ACC112 (cell line): ENCODE data around the gene MAST4.

Experiments
- H2AFZ ChIP-seq: fragments of 200-600 bp; sonication (generic); one replicate; pipeline ENCODE4 v1.6.0; 2017; ENCODE audit warnings: antibody characterized with exemption, low read length; ENCODE audit not compliant: unreplicated experiment
- H3K27ac ChIP-seq: fragments of 200-600 bp; sonication (generic); 2 replicates; pipeline ENCODE4 v1.5.1; 2014; ENCODE audit warnings: low read depth, mild to moderate bottlenecking, antibody characterized with exemption, low read length, moderate library complexity
- H3K27me3 ChIP-seq: fragments of 200-600 bp; sonication (generic); 2 replicates; pipeline ENCODE4 v1.6.1; 2014; ENCODE audit warnings: mild to moderate bottlenecking, antibody characterized with exemption, low read length, moderate library complexity, mixed read lengths; ENCODE audit not compliant: insufficient read depth
- H3K36me3 ChIP-seq: fragments of 200-600 bp; sonication (generic); 2 replicates; pipeline ENCODE4 v1.6.1; 2016; ENCODE audit warnings: mild to moderate bottlenecking, antibody characterized with exemption, low read length, moderate library complexity, mixed read lengths; ENCODE audit not compliant: insufficient read depth
- H3K4me1 ChIP-seq: fragments of 200-600 bp; sonication (generic); one replicate; pipeline ENCODE4 v1.6.1; 2016; ENCODE audit warnings: low read length, mixed read lengths; ENCODE audit not compliant: insufficient read depth, unreplicated experiment, control insufficient read depth
- H3K4me3 ChIP-seq: fragments of 200-600 bp; sonication (generic); 2 replicates; pipeline ENCODE4 v1.5.1; 2014; ENCODE audit warnings: mild to moderate bottlenecking, low read depth, low read length
- H3K79me2 ChIP-seq: fragments of 200-600 bp; sonication (generic); one replicate; pipeline ENCODE4 v1.6.0; 2016; ENCODE audit warnings: low read length; ENCODE audit not compliant: control insufficient read depth, unreplicated experiment, insufficient read depth

Gene MAST4

GRCh38 chr5:66807743-66808142 lies 211.6 kb downstream of the MAST4 start:
- Histone ChIP-seq H3K36me3 (no peaks in the 10 kb centered on the region), H3K27me3 (peaks cover 71% of the 10 kb centered on the region), H2AFZ (no peak overlapping the region), H3K4me1 (no peaks in the 10 kb centered on the region), H3K79me2 (no peaks in the 10 kb centered on the region), H3K27ac (no peak overlapping the region), H3K4me3 (no peak overlapping the region)

GRCh38 chr5:66808663-66809062 lies 212.5 kb downstream of the MAST4 start:
- H2AFZ ChIP-seq, result no peak overlapping the region
- H3K36me3 ChIP-seq, result no peaks in the 10 kb centered on the region
- H3K4me3 ChIP-seq, result no peak overlapping the region
- H3K79me2 ChIP-seq, result no peaks in the 10 kb centered on the region
- H3K4me1 ChIP-seq, result no peaks in the 10 kb centered on the region
- peaks cover 72% of the 10 kb centered on the region for H3K27me3 ChIP-seq
- no peak overlapping the region for H3K27ac ChIP-seq

- peaks cover 60% of the 10 kb centered on the region for H3K27me3 ChIP-seq
These were observed 214.0 kb downstream of the MAST4 start for GRCh38 chr5:66810151-66810550.

GRCh38 chr5:66810848-66811261 lies 214.7 kb downstream of the MAST4 start:
- Histone ChIP-seq H3K79me2 (no peaks in the 10 kb centered on the region), H3K4me1 (no peaks in the 10 kb centered on the region), H3K27ac (no peak overlapping the region), H3K36me3 (no peaks in the 10 kb centered on the region), H3K27me3 (peaks cover 58% of the 10 kb centered on the region), H3K4me3 (no peak overlapping the region), H2AFZ (no peak overlapping the region)

More at GRCh38 chr5:66810151-66810550, 214.0 kb downstream of the MAST4 start:
- Histone ChIP-seq H2AFZ (no peak overlapping the region), H3K36me3 (no peaks in the 10 kb centered on the region), H3K4me1 (no peaks in the 10 kb centered on the region), H3K79me2 (no peaks in the 10 kb centered on the region), H3K4me3 (no peak overlapping the region), H3K27ac (no peak overlapping the region)

- H3K27ac ChIP-seq, result no peak overlapping the region
- H3K27me3 ChIP-seq, result peaks cover 56% of the 10 kb centered on the region
- H3K79me2 ChIP-seq, result no peaks in the 10 kb centered on the region
- H3K4me3 ChIP-seq, result no peak overlapping the region
- no peaks in the 10 kb centered on the region for H3K4me1 ChIP-seq
- no peaks in the 10 kb centered on the region for H3K36me3 ChIP-seq
- no peak overlapping the region for H2AFZ ChIP-seq
These were observed 216.1 kb downstream of the MAST4 start for GRCh38 chr5:66812291-66812690.

- no peaks in the 10 kb centered on the region for H3K4me1 ChIP-seq
- no peak overlapping the region for H2AFZ ChIP-seq
- H3K36me3 ChIP-seq, result no peaks in the 10 kb centered on the region
- no peak overlapping the region for H3K4me3 ChIP-seq
- peaks cover 56% of the 10 kb centered on the region for H3K27me3 ChIP-seq
- H3K79me2 ChIP-seq, result no peaks in the 10 kb centered on the region
- no peak overlapping the region for H3K27ac ChIP-seq
These were observed 217.1 kb downstream of the MAST4 start for GRCh38 chr5:66813306-66813705.

GRCh38 chr5:66814146-66814991 lies 218.2 kb downstream of the MAST4 start:
- H3K4me1 ChIP-seq, result no peaks in the 10 kb centered on the region
- H3K4me3 ChIP-seq, result no peak overlapping the region
- H3K27me3 ChIP-seq, result peaks cover 47% of the 10 kb centered on the region
- no peak overlapping the region for H2AFZ ChIP-seq
- no peaks in the 10 kb centered on the region for H3K36me3 ChIP-seq
- H3K79me2 ChIP-seq, result no peaks in the 10 kb centered on the region
- H3K27ac ChIP-seq, result no peak overlapping the region

GRCh38 chr5:66818304-66818934 lies 222.2 kb downstream of the MAST4 start:
- Histone ChIP-seq H3K36me3 (no peaks in the 10 kb centered on the region), H3K4me1 (no peaks in the 10 kb centered on the region), H3K79me2 (no peaks in the 10 kb centered on the region), H3K27me3 (peaks cover 40% of the 10 kb centered on the region), H3K4me3 (no peak overlapping the region), H2AFZ (no peak overlapping the region), H3K27ac (no peak overlapping the region)

- H3K4me3 ChIP-seq, result no peak overlapping the region
- peaks cover 34% of the 10 kb centered on the region for H3K27me3 ChIP-seq
- H3K27ac ChIP-seq, result no peak overlapping the region
- H2AFZ ChIP-seq, result no peak overlapping the region
- no peaks in the 10 kb centered on the region for H3K79me2 ChIP-seq
- H3K4me1 ChIP-seq, result no peaks in the 10 kb centered on the region
- no peaks in the 10 kb centered on the region for H3K36me3 ChIP-seq
These were observed 222.7 kb downstream of the MAST4 start for GRCh38 chr5:66818935-66819328.

GRCh38 chr5:66820630-66821207 lies 224.5 kb downstream of the MAST4 start:
- H3K27ac ChIP-seq, result no peak overlapping the region
- no peaks in the 10 kb centered on the region for H3K36me3 ChIP-seq
- no peaks in the 10 kb centered on the region for H3K4me1 ChIP-seq

More at GRCh38 chr5:66820630-66821207, 224.5 kb downstream of the MAST4 start:
- H3K27me3 ChIP-seq, result peaks cover 30% of the 10 kb centered on the region
- no peak overlapping the region for H3K4me3 ChIP-seq
- H3K79me2 ChIP-seq, result no peaks in the 10 kb centered on the region
- H2AFZ ChIP-seq, result no peak overlapping the region
